HG02852 (cell line): ENCODE results near the gene JAG2.

ENCODE experiments used
- ATAC-seq: cut with Tn5 transposase; IDR thresholded peaks from one replicate; pipeline ENCODE4 v1.9.1; 2021; ENCODE audit warnings: mild to moderate bottlenecking, moderate library complexity; ENCODE audit not compliant: unreplicated experiment

The JAG2 gene

GRCh38 chr14:105204206-105204930 lies 35.8 kb upstream of the JAG2 start:
- ATAC-seq, result no peak

- ATAC-seq, result no peak
Observed at GRCh38 chr14:105203701-105204100, 35.1 kb upstream of the JAG2 start.

DNA sequence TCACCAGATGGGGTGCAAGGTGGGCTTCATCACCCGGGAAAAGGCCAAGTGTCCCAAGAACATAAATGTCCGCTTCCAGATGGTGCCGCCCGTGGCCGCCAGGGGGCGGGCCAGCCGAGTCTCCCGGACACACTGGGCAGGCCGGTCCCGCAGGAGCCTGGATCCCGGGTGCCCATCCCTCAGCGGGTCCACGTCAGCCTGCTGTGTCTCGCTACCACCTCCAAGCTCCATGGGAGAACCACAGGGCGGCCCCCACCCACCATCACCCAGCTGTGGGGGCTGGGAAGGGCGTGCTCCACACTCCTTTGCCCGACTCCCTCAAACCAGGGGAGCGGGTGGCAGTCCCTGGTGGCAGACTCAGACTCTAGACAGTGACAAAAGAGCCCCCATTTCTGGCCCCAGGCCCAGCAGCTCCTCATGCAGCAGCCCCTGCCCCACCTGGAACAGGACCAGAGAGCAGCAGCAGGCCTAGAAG lies 34.5 kb upstream of the JAG2 start:
- no peak for ATAC-seq

DNA sequence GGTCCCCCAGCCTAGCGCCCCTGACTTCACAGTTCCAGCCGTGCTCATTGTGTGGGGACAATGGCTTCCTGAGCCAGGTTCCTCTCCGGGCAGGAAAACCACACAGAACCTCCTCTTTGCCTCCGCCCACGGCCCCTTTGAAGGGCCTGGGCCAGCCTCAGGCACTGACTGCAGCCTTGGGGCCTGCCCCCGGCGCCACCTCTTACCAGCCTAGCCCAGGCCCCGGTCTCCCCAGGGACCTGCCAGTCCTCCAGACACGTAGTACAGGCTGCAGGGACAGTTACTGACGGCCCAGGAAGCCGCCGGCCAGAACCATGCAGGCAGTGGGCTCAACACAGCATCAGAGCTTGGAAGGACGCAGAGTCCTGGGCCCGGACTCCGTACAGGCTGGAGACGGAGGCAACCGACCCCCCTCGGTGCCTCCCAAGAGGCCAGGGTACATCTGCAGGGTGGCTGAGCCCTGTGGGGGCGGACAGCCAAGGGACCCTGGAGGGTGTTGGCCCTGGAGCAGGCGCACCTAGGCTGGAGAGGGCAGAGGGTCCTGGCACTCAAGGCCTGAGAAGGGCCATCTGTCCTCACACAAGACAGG lies 33.4 kb upstream of the JAG2 start:
- no peak for ATAC-seq

GRCh38 chr14:105201156-105201924 lies 32.8 kb upstream of the JAG2 start:
- no peak for ATAC-seq

DNA sequence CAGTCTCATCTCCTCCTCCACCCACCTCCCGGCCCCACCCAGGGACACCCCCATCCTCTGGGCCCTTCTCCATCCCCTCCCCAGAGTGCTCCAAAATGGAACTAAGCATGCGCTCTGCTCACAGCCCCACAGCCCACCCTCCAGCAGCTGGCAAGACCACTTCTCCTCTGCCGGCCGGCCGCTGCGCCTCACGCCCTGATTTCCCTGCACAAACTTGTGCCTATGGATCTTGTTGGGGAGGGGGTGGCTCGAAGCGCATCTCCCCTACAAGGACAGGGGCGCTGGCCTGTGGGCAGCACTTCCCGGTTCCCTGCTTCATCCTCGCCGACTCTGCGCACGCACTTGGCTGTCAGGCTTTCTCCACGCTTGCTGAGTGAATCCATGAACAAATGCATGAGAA lies 32.1 kb upstream of the JAG2 start:
- ATAC-seq, result no peak

DNA sequence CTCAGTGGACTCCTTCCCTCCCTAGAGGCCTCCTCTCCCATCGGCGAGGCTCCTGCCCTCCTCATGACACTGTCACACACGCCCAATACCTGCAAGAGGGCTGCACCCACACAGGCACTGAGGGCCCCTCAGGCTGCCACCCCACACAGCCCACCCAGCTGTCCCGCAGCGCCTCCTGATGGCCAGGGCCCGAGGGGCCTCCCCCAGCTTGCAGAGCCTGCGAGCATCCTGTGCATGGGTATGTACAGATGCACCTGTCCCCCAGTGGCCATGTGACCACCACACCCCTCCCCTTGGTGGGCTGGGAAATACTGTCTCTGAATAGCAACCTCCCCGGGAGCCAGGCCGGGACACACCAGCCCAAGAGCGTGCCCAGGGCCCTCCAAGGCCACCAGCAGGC lies 31.5 kb upstream of the JAG2 start:
- no peak for ATAC-seq

DNA sequence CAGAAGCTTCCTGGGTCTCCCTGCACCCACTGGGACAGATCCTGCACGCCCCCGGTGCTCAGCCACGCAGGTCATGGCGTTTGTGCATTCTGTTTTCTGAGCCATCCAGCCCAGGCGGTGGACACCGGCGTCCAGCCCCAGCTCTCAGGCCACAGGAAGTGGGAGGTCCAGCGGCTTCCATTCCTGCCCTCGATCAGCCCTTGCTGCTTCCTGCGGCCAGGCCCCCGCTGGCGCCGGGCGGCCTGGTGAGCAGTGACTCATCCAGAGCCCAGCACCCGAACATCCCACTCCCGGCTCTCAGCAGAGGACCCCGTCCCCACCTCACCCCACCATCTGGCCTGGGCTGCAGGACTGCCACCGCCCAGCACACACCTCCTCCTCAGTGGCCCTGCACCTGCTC lies 30.5 kb upstream of the JAG2 start:
- ATAC-seq, result no peak

DNA sequence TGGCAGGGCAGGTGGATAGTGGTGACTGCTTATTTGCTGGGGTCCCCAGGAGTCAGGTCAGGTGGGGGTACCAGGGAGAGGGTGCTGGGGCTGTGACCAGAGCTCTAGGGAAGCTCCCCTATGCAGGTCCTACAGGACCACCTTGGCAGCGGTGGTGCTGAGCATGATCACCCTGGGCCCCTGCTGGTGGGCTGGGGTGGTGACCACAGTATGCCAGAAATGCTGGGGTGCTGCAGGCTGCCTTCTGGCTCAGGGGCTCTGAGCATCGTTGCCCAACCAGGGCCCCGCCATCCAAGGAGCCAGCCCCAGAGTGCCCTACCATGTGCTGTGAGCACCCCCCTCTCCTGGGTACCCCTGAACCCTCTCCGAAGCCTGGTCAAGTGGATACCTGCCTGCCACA lies 30.0 kb upstream of the JAG2 start:
- no peak for ATAC-seq

DNA sequence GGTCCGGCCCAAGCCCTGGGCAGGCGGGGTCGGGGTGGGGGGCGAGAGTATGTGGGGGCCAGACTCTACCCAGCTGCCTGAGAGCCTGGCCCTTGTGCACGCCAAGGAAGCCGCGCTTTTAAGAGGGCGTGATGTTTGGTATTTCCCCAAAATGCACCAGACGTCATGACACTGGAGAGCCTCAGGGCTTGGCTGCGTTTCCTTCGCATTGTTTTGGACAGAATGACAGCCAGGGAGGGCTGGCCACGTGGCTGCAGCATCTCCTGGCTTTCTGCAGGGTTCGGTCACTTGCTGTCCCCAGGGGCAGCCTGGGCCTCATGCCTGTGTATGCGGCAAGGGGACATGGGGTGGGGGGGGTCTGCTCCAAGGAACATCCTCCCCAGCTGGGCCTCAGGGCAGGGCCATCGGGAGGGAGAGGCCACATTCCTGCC lies 28.6 kb upstream of the JAG2 start:
- ATAC-seq, result no peak

- no peak for ATAC-seq
Observed at GRCh38 chr14:105196265-105196960, 27.8 kb upstream of the JAG2 start.

DNA sequence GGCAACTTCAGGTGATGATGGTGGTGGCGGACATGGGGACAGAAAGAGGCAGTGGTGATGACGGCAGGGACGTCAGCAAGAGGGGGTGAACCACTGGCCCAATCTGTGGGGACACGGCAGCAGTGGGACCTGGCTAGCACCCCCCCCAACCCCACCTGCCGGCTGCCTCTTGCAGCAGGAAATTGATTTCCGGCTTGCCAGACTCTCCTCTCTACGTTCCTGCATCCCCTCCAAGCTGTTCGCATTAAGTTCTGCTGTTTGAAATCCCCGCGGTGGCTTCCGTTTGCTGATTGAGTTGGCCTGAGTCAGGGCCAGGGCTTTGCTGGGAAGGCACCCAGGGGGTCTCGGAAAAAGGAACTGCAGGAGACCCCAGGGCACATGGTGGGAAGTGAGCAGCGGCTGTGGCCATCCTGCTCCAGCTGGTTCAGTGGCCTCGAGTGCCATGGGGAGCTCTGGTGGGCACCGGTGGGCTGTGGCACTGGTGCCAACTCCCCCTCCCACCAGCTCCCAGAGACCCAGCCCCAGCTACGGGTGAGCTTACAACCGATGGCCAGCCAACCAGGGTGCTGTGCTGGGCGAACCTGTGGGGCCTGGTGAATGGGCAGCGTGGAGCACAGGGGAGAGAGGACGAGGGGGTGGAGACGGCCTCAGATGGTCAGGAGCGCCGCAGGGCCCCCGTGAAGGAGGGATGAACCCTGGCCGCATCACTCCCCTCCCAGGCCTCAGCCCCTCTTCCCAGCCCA lies 27.1 kb upstream of the JAG2 start:
- ATAC-seq, result no peak

DNA sequence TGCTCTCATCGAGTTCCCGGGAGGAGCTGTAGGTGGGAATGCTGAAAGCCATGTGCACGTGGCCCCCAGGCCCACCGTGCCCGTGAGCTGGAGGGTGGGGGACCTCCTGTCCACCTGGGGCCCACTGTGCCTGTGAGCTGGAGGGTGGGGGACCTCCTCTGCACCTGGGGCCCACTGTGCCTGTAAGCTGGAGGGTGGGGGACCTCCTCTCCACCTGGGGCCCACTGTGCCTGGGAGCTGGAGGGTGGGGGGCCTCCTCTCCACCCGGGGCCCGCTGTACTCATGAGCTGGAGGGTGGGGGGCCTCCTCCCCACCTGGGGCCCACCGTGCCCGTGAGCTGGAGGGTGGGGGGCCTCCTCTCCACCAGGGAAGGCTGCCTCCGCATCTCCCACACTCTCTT lies 26.5 kb upstream of the JAG2 start:
- no peak for ATAC-seq

GRCh38 chr14:105193916-105194782 lies 25.6 kb upstream of the JAG2 start:
- ATAC-seq, result no peak

- ATAC-seq, result no peak
Observed at GRCh38 chr14:105192866-105193731, 24.5 kb upstream of the JAG2 start.

DNA sequence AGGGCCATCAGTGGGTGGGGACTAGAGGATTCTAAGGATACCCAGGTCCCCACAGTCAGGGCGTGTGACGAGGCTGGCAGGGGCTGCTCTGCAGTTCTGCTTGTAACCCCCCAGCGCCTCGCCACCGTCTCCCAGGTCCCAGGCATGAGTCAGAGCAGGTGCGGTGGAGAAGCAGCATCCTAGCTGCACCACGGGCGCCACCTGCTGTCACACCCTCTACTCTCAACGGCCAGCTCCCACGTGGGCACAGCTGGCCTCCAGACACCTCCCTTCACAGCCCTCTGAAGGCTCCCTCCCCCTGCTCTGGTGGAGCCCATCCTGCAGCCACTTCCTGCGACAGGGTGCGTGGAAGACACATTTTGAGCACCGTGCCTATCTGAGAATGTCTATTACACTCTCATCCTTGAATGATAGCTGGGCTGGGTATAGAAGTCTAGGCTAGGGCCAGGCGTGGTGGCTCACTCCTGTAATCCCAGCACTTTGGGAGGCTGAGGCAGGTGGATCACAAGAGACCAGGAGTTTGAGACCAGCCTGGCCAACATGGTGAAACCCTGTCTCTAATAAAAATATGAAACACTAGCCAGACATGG lies 19.5 kb upstream of the JAG2 start:
- no peak for ATAC-seq

GRCh38 chr14:105187116-105187515 lies 18.5 kb upstream of the JAG2 start:
- ATAC-seq, result no peak

DNA sequence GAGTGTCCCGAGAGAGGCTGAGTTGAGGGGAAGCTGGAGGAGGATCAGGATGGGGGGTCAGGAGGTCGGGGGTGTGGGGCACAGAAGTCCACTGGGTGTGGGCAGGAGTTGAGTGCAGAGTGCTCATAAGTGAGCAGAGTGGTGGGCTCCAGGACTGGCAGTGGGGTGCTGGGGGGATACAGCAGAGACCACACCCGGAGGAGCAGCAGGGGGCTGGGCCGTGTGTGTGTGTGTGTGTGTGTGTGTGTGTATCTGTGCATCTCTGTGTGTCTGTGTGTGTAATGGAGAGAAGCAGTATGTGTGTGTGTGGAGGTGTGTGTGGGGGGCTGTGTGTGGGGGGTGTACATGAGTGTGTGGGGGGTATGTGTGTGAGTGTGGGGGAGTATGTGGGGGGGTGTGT lies 17.4 kb upstream of the JAG2 start:
- no peak for ATAC-seq
